ENCODE measurements around the gene SOWAHB.
"Not testable (repeated sequence)": the region's sequence is repeated elsewhere in the genome, so short reads cannot be mapped to it uniquely, and the experiment has no call there.

SOWAHB gene

GRCh38 chr4:76882630-76883029, 15.3 kb downstream of the SOWAHB start:
- no peaks in the 10 kb centered on the region for H3K9me3 Mint-ChIP-seq
- no peak overlapping the region for H3K4me3 Mint-ChIP-seq
- peaks cover 21% of the 10 kb centered on the region for H3K27me3 Mint-ChIP-seq (ENCODE audit: low read depth)
- H3K4me1 Mint-ChIP-seq (ENCODE audit: low read depth) = no peaks in the 10 kb centered on the region
- no peak for DNase-seq (ENCODE audit: low spot score)
- no peaks in the 10 kb centered on the region for H3K36me3 Mint-ChIP-seq (ENCODE audit: low read depth)
- no peak overlapping the region for H3K27ac Mint-ChIP-seq

- Mint-ChIP-seq H3K9me3 (no peaks in the 10 kb centered on the region), H3K4me1 (ENCODE audit: low read depth) (no peaks in the 10 kb centered on the region), H3K4me3 (no peak overlapping the region), H3K36me3 (ENCODE audit: low read depth) (no peaks in the 10 kb centered on the region), H3K27ac (no peak overlapping the region), H3K27me3 (ENCODE audit: low read depth) (peaks cover 26% of the 10 kb centered on the region)
- DNase-seq (ENCODE audit: low spot score) = no peak
These were observed 16.6 kb downstream of the SOWAHB start for GRCh38 chr4:76881375-76881774.

GRCh38 chr4:76879731-76880364, 18.1 kb downstream of the SOWAHB start:
- Mint-ChIP-seq H3K36me3 (ENCODE audit: low read depth) (no peaks in the 10 kb centered on the region), H3K9me3 (no peaks in the 10 kb centered on the region)

GRCh38 chr4:76878641-76879165, 19.2 kb downstream of the SOWAHB start:
- not testable (repeated sequence) for H3K4me1 Mint-ChIP-seq (ENCODE audit: low read depth); H3K4me3 Mint-ChIP-seq; DNase-seq (ENCODE audit: low spot score); H3K36me3 Mint-ChIP-seq (ENCODE audit: low read depth); H3K27ac Mint-ChIP-seq; H3K9me3 Mint-ChIP-seq
- H3K27me3 Mint-ChIP-seq (ENCODE audit: low read depth) = peaks cover 22% of the 10 kb centered on the region

More at GRCh38 chr4:76879731-76880364, 18.1 kb downstream of the SOWAHB start:
- DNase-seq (ENCODE audit: low spot score) = no peak
- H3K4me1 Mint-ChIP-seq (ENCODE audit: low read depth) = no peaks in the 10 kb centered on the region
- H3K4me3 Mint-ChIP-seq = no peak overlapping the region
- peaks cover 26% of the 10 kb centered on the region for H3K27me3 Mint-ChIP-seq (ENCODE audit: low read depth)
- no peak overlapping the region for H3K27ac Mint-ChIP-seq

GRCh38 chr4:76874176-76874575, 23.8 kb downstream of the SOWAHB start:
- no peak for DNase-seq (ENCODE audit: low spot score)
- no peaks in the 10 kb centered on the region for H3K36me3 Mint-ChIP-seq (ENCODE audit: low read depth)
- no peaks in the 10 kb centered on the region for H3K9me3 Mint-ChIP-seq
- no peaks in the 10 kb centered on the region for H3K4me1 Mint-ChIP-seq (ENCODE audit: low read depth)
- H3K27me3 Mint-ChIP-seq (ENCODE audit: low read depth) = peaks cover 10% of the 10 kb centered on the region
- H3K27ac Mint-ChIP-seq = no peak overlapping the region
- H3K4me3 Mint-ChIP-seq = no peak overlapping the region

- H3K9me3 Mint-ChIP-seq = no peaks in the 10 kb centered on the region
These were observed 24.4 kb downstream of the SOWAHB start for GRCh38 chr4:76873495-76873894.

GRCh38 chr4:76872556-76872955, 25.4 kb downstream of the SOWAHB start:
- Mint-ChIP-seq H3K4me3 (no peak overlapping the region), H3K9me3 (no peaks in the 10 kb centered on the region), H3K4me1 (ENCODE audit: low read depth) (no peaks in the 10 kb centered on the region), H3K27ac (no peak overlapping the region), H3K36me3 (ENCODE audit: low read depth) (no peaks in the 10 kb centered on the region), H3K27me3 (ENCODE audit: low read depth) (peaks cover 5% of the 10 kb centered on the region)
- DNase-seq (ENCODE audit: low spot score) = no peak

More at GRCh38 chr4:76873495-76873894, 24.4 kb downstream of the SOWAHB start:
- Mint-ChIP-seq H3K27me3 (ENCODE audit: low read depth) (peaks cover 9% of the 10 kb centered on the region), H3K4me3 (no peak overlapping the region), H3K36me3 (ENCODE audit: low read depth) (no peaks in the 10 kb centered on the region), H3K4me1 (ENCODE audit: low read depth) (no peaks in the 10 kb centered on the region), H3K27ac (no peak overlapping the region)
- no peak for DNase-seq (ENCODE audit: low spot score)

- H3K9me3 Mint-ChIP-seq; DNase-seq (ENCODE audit: low spot score); H3K4me3 Mint-ChIP-seq; H3K27ac Mint-ChIP-seq; H3K4me1 Mint-ChIP-seq (ENCODE audit: low read depth); H3K36me3 Mint-ChIP-seq (ENCODE audit: low read depth); H3K27me3 Mint-ChIP-seq (ENCODE audit: low read depth): not testable (repeated sequence)
These were observed 29.2 kb downstream of the SOWAHB start for GRCh38 chr4:76868780-76869179.

- no peak for DNase-seq (ENCODE audit: low spot score)
- Mint-ChIP-seq H3K9me3 (no peaks in the 10 kb centered on the region), H3K36me3 (ENCODE audit: low read depth) (no peaks in the 10 kb centered on the region), H3K4me3 (no peak overlapping the region), H3K4me1 (ENCODE audit: low read depth) (no peaks in the 10 kb centered on the region), H3K27me3 (ENCODE audit: low read depth) (no peaks in the 10 kb centered on the region), H3K27ac (no peak overlapping the region)
These were observed 29.9 kb downstream of the SOWAHB start for GRCh38 chr4:76867880-76868655.

GRCh38 chr4:76867377-76867776, 30.6 kb downstream of the SOWAHB start:
- Mint-ChIP-seq H3K4me3 (no peak overlapping the region), H3K27ac (no peak overlapping the region), H3K36me3 (ENCODE audit: low read depth) (no peaks in the 10 kb centered on the region), H3K4me1 (ENCODE audit: low read depth) (no peaks in the 10 kb centered on the region), H3K27me3 (ENCODE audit: low read depth) (no peaks in the 10 kb centered on the region), H3K9me3 (no peaks in the 10 kb centered on the region)
- no peak for DNase-seq (ENCODE audit: low spot score)

- Mint-ChIP-seq H3K27ac (no peak overlapping the region), H3K27me3 (ENCODE audit: low read depth) (peaks cover 3% of the 10 kb centered on the region), H3K9me3 (no peaks in the 10 kb centered on the region), H3K36me3 (ENCODE audit: low read depth) (no peaks in the 10 kb centered on the region), H3K4me1 (ENCODE audit: low read depth) (no peaks in the 10 kb centered on the region), H3K4me3 (no peak overlapping the region)
- DNase-seq (ENCODE audit: low spot score) = no peak
These were observed 31.3 kb downstream of the SOWAHB start for GRCh38 chr4:76866641-76867040.

- Mint-ChIP-seq H3K4me3 (no peak overlapping the region), H3K36me3 (ENCODE audit: low read depth) (no peaks in the 10 kb centered on the region), H3K9me3 (no peaks in the 10 kb centered on the region), H3K27me3 (ENCODE audit: low read depth) (peaks cover 16% of the 10 kb centered on the region), H3K4me1 (ENCODE audit: low read depth) (no peaks in the 10 kb centered on the region), H3K27ac (no peak overlapping the region)
- no peak for DNase-seq (ENCODE audit: low spot score)
These were observed 39.6 kb downstream of the SOWAHB start for GRCh38 chr4:76858319-76858718.

GRCh38 chr4:76857074-76857409, 40.9 kb downstream of the SOWAHB start:
- no peaks in the 10 kb centered on the region for H3K9me3 Mint-ChIP-seq
- DNase-seq (ENCODE audit: low spot score) = no peak
- H3K4me3 Mint-ChIP-seq = no peak overlapping the region
- no peaks in the 10 kb centered on the region for H3K36me3 Mint-ChIP-seq (ENCODE audit: low read depth)
- no peak overlapping the region for H3K27ac Mint-ChIP-seq
- peaks cover 13% of the 10 kb centered on the region for H3K27me3 Mint-ChIP-seq (ENCODE audit: low read depth)
- no peaks in the 10 kb centered on the region for H3K4me1 Mint-ChIP-seq (ENCODE audit: low read depth)

GRCh38 chr4:76856243-76857073, 41.5 kb downstream of the SOWAHB start:
- H3K27ac Mint-ChIP-seq = no peak overlapping the region
- H3K4me3 Mint-ChIP-seq = no peak overlapping the region
- no peaks in the 10 kb centered on the region for H3K36me3 Mint-ChIP-seq (ENCODE audit: low read depth)
- H3K9me3 Mint-ChIP-seq = no peaks in the 10 kb centered on the region
- H3K4me1 Mint-ChIP-seq (ENCODE audit: low read depth) = no peaks in the 10 kb centered on the region
- peaks cover 12% of the 10 kb centered on the region for H3K27me3 Mint-ChIP-seq (ENCODE audit: low read depth)
- DNase-seq (ENCODE audit: low spot score) = no peak

Measured in T-helper 2 cell treated with Interferon-gamma antibody and Interleukin-4, amounts not matched to agents 5 μg/mL and 100 μg/mL, for 36 hours (primary cell).